Mononuclear cell (primary cell): Measurements from ENCODE around the gene RNFT2. TPM values are rescaled to one million over a fixed set of nuclear protein-coding genes. Genes with fewer than 3 reads are reported as not detected.

Experiments used
- H3K27me3 ChIP-seq: 2 replicates; pipeline ENCODE4 v1.6.0; 2011; ENCODE audit warnings: low read length, control low read depth; ENCODE audit not compliant: insufficient read depth
- H3K4me1 ChIP-seq: 2 replicates; pipeline ENCODE4 v1.5.1; 2011; ENCODE audit warnings: mild to moderate bottlenecking, low read length, control low read depth; ENCODE audit not compliant: insufficient read depth
- H3K4me3 ChIP-seq: 2 replicates; pipeline ENCODE4 v1.5.1; 2011; ENCODE audit warnings: mild to moderate bottlenecking, low read length, moderate library complexity
- H3K9me3 ChIP-seq: 2 replicates; pipeline ENCODE4 v1.5.1; 2011; ENCODE audit warnings: low read depth, mild to moderate bottlenecking, control low read depth, low read length
- total RNA-seq: library from RNA; depleted of rRNA; stranded (reverse); fragments of >200 nt; gene quantifications from one replicate; pipeline ENCODE4 v1.2.3, GENCODE V29; 2012

The RNFT2 gene
- total RNA-seq, 1 donor: 3.4 TPM

GRCh38 chr12:116894913-116895312 is 156.8 kb downstream of the RNFT2 start:
- H3K4me1 ChIP-seq: no peaks in the 10 kb centered on the region
- no peaks in the 10 kb centered on the region for H3K9me3 ChIP-seq
- no peak overlapping the region for H3K4me3 ChIP-seq
- peaks cover 3% of the 10 kb centered on the region for H3K27me3 ChIP-seq

- H3K4me1 ChIP-seq: no peaks in the 10 kb centered on the region
- H3K4me3 ChIP-seq: no peak overlapping the region
- H3K9me3 ChIP-seq: no peaks in the 10 kb centered on the region
- peaks cover 4% of the 10 kb centered on the region for H3K27me3 ChIP-seq
Measured at GRCh38 chr12:116896411-116896924, 158.4 kb downstream of the RNFT2 start.

GRCh38 chr12:116897476-116897875 is 159.4 kb downstream of the RNFT2 start:
- Histone ChIP-seq H3K9me3 (no peaks in the 10 kb centered on the region), H3K4me3 (no peak overlapping the region), H3K4me1 (no peaks in the 10 kb centered on the region), H3K27me3 (peaks cover 10% of the 10 kb centered on the region)

- no peak overlapping the region for H3K4me3 ChIP-seq
- no peaks in the 10 kb centered on the region for H3K9me3 ChIP-seq
- peaks cover 10% of the 10 kb centered on the region for H3K27me3 ChIP-seq
- no peaks in the 10 kb centered on the region for H3K4me1 ChIP-seq
Measured at GRCh38 chr12:116898669-116899068, 160.6 kb downstream of the RNFT2 start.

- H3K9me3 ChIP-seq: no peaks in the 10 kb centered on the region
- H3K4me3 ChIP-seq: no peak overlapping the region
- H3K27me3 ChIP-seq: peaks cover 12% of the 10 kb centered on the region
- no peaks in the 10 kb centered on the region for H3K4me1 ChIP-seq
Measured at GRCh38 chr12:116901612-116902011, 163.5 kb downstream of the RNFT2 start.

Other genes starting within 250 kb of the RNFT2 start
- gene MAP1LC3B2, start 178.9 kb upstream of the RNFT2 start, total RNA-seq: 1.9 TPM
- 9.1 TPM for gene SPRING1, start 246 bp upstream of the RNFT2 start, total RNA-seq
- 0.10 TPM for gene HRK, start 143.1 kb downstream of the RNFT2 start, total RNA-seq
- 5.2 TPM for gene FBXW8, start 172.6 kb downstream of the RNFT2 start, total RNA-seq